H9 (cell line): Measurements from ENCODE around the gene KRT86. TPM values are rescaled to one million over a fixed set of nuclear protein-coding genes. Genes with fewer than 3 reads are reported as not detected.

Experiments used
- DNase-seq: peaks from one replicate; pipeline ENCODE4 v3.0.0-alpha.2; 2017
- H2AFZ ChIP-seq: one replicate; pipeline ENCODE4 v1.6.1; 2013; ENCODE audit warnings: mild to moderate bottlenecking, low read length, control low read depth, moderate library complexity
- H2AK5ac ChIP-seq: 2 replicates; pipeline ENCODE4 v1.6.1; 2013; ENCODE audit warnings: low read length, control low read depth, mixed read lengths; ENCODE audit not compliant: insufficient read length
- H2BK120ac ChIP-seq: one replicate; pipeline ENCODE4 v1.6.1; 2013; ENCODE audit warnings: low read depth, mild to moderate bottlenecking, low read length, control low read depth, inconsistent platforms; ENCODE audit not compliant: poor library complexity, severe bottlenecking
- H2BK12ac ChIP-seq: 2 replicates; pipeline ENCODE4 v1.6.1; 2013; ENCODE audit warnings: low read length, control low read depth, mixed read lengths, low read depth; ENCODE audit not compliant: insufficient read length
- H2BK15ac ChIP-seq: 2 replicates; pipeline ENCODE4 v1.6.1; 2013; ENCODE audit warnings: low read depth, low read length, control low read depth
- H2BK20ac ChIP-seq: one replicate; pipeline ENCODE4 v1.6.1; 2013; ENCODE audit warnings: low read depth, mild to moderate bottlenecking, low read length, control low read depth, inconsistent platforms; ENCODE audit not compliant: poor library complexity, severe bottlenecking
- H2BK5ac ChIP-seq: 2 replicates; pipeline ENCODE4 v1.6.1; 2013; ENCODE audit warnings: low read length, control low read depth, mixed read lengths; ENCODE audit not compliant: insufficient read length
- H3K14ac ChIP-seq: 2 replicates; pipeline ENCODE4 v1.6.1; 2013; ENCODE audit warnings: low read length, control low read depth; ENCODE audit not compliant: insufficient read depth
- H3K18ac ChIP-seq: 2 replicates; pipeline ENCODE4 v1.6.1; 2013; ENCODE audit warnings: low read depth, mild to moderate bottlenecking, mixed read lengths, low read length, control low read depth; ENCODE audit not compliant: insufficient read length
- H3K23ac ChIP-seq: 2 replicates; pipeline ENCODE4 v1.6.1; 2013; ENCODE audit warnings: low read length, control low read depth, mixed read lengths, low read depth; ENCODE audit not compliant: insufficient read length
- H3K23me2 ChIP-seq: 2 replicates; pipeline ENCODE4 v1.6.1; 2013; ENCODE audit warnings: low read depth, mild to moderate bottlenecking, mixed read lengths, low read length, control low read depth; ENCODE audit not compliant: insufficient read length, poor library complexity, severe bottlenecking
- H3K27ac ChIP-seq: 2 replicates; pipeline ENCODE4 v1.5.1; 2013; ENCODE audit warnings: low read length, control low read depth, mixed read lengths, low read depth; ENCODE audit not compliant: insufficient read length
- H3K27me3 ChIP-seq: 2 replicates; pipeline ENCODE4 v1.6.1; 2013; ENCODE audit warnings: low read length, control low read depth, inconsistent platforms; ENCODE audit not compliant: insufficient read depth
- H3K4ac ChIP-seq: 2 replicates; pipeline ENCODE4 v1.6.1; 2013; ENCODE audit warnings: low read depth, mild to moderate bottlenecking, control low read depth, inconsistent platforms, low read length, moderate library complexity
- H3K4me1 ChIP-seq: 2 replicates; pipeline ENCODE4 v1.6.1; 2013; ENCODE audit warnings: low read length, control low read depth, inconsistent platforms; ENCODE audit not compliant: insufficient read depth
- H3K4me2 ChIP-seq: 2 replicates; pipeline ENCODE4 v1.6.1; 2013; ENCODE audit warnings: low read length, control low read depth, mixed read lengths; ENCODE audit not compliant: insufficient read length, insufficient read depth
- H3K56ac ChIP-seq: 2 replicates; pipeline ENCODE4 v1.6.1; 2013; ENCODE audit warnings: low read depth, mild to moderate bottlenecking, mixed read lengths, low read length, control low read depth; ENCODE audit not compliant: insufficient read length
- H3K79me1 ChIP-seq: 2 replicates; pipeline ENCODE4 v1.6.1; 2013; ENCODE audit warnings: low read depth, mild to moderate bottlenecking, moderate library complexity, low read length, control low read depth, inconsistent platforms; ENCODE audit not compliant: insufficient read depth, poor library complexity, severe bottlenecking
- H3K79me2 ChIP-seq: 2 replicates; pipeline ENCODE4 v1.6.1; 2013; ENCODE audit warnings: low read length, control low read depth, inconsistent platforms; ENCODE audit not compliant: insufficient read depth
- H3K9ac ChIP-seq: 2 replicates; pipeline ENCODE4 v1.6.1; 2013; ENCODE audit warnings: low read length, control low read depth, mixed read lengths; ENCODE audit not compliant: insufficient read length; ENCODE audit errors: extremely low read depth
- H3K9me3 ChIP-seq: one replicate; pipeline ENCODE4 v1.6.1; 2013; ENCODE audit warnings: low read depth, low read length, inconsistent platforms; ENCODE audit not compliant: control insufficient read depth
- H3T11ph ChIP-seq: one replicate; pipeline ENCODE4 v1.6.1; 2013; ENCODE audit warnings: mild to moderate bottlenecking, low read length, control low read depth, inconsistent platforms
- H4K20me1 ChIP-seq: one replicate; pipeline ENCODE4 v1.6.1; 2013; ENCODE audit not compliant: control insufficient read depth, insufficient read length, insufficient read depth
- H4K5ac ChIP-seq: 2 replicates; pipeline ENCODE4 v1.6.1; 2013; ENCODE audit warnings: low read depth, mild to moderate bottlenecking, mixed read lengths, low read length, control low read depth; ENCODE audit not compliant: insufficient read length
- H4K8ac ChIP-seq: replicated peaks from 2 replicates; pipeline ENCODE4 v1.6.1; 2013; ENCODE audit warnings: low read length, control low read depth, mixed read lengths, low read depth; ENCODE audit not compliant: insufficient read length
- H4K91ac ChIP-seq: 2 replicates; pipeline ENCODE4 v1.6.1; 2013; ENCODE audit warnings: low read depth, mild to moderate bottlenecking, moderate library complexity, mixed read lengths, low read length, control low read depth; ENCODE audit not compliant: insufficient read length
- H3K27ac Mint-ChIP-seq, 3 experiments: 2 replicates in 2 of 3; 3 replicates in 1 of 3; pipeline ENCODE4 v1.8.0; 2020 to 2021; ENCODE audit warnings: mixed read lengths in 3 of 3, mild to moderate bottlenecking in 1 of 3, moderate library complexity in 1 of 3
- H3K27me3 Mint-ChIP-seq: 2 replicates; pipeline ENCODE4 v1.8.0; 2021; ENCODE audit warnings: low read depth, mild to moderate bottlenecking, moderate library complexity, mixed read lengths
- H3K36me3 Mint-ChIP-seq, 3 experiments: 2 replicates in 2 of 3; 3 replicates in 1 of 3; pipeline ENCODE4 v1.8.0; 2020 to 2021; ENCODE audit warnings: low read depth in 3 of 3, mixed read lengths in 3 of 3; ENCODE audit not compliant: insufficient read depth in 1 of 3
- H3K4me1 Mint-ChIP-seq, 2 experiments: 2 replicates each; pipeline ENCODE4 v1.8.0; 2020; ENCODE audit warnings: mixed read lengths in 2 of 2
- H3K4me3 Mint-ChIP-seq, 2 experiments: 2 replicates in 1 of 2; 3 replicates in 1 of 2; pipeline ENCODE4 v1.8.0; 2020 to 2021; ENCODE audit warnings: mild to moderate bottlenecking in 2 of 2, mixed read lengths in 2 of 2, moderate library complexity in 1 of 2
- H3K9me3 Mint-ChIP-seq, 2 experiments: 2 replicates in 1 of 2; 3 replicates in 1 of 2; pipeline ENCODE4 v1.8.0; 2020; ENCODE audit warnings: mild to moderate bottlenecking in 2 of 2, mixed read lengths in 2 of 2, moderate library complexity in 1 of 2
- WGBS: extraction: QIAGEN DNeasy Blood & Tissue Kit; methylation state at CpG from one replicate; pipeline ENCODE4 v1.1.7; 2013; ENCODE audit warnings: missing lambda C conversion rate, low lambda C conversion rate, mixed read lengths; ENCODE audit not compliant: insufficient read length; ENCODE audit errors: extremely low coverage; 5-methylcytosine and 5-hydroxymethylcytosine counted together
- total RNA-seq: library from RNA; stranded (reverse); gene quantifications from 2 replicates; pipeline ENCODE4 v1.2.1, GENCODE V29; 2021
- TF ChIP-seq, protein P1 (sequence below): fragments of 200-600 bp; sonication (generic); conservative IDR thresholded peaks from 3 replicates; pipeline ENCODE4 v1.8.0; 2021; ENCODE audit warnings: antibody characterized with exemption, mild to moderate bottlenecking

Gene KRT86
- total RNA-seq, 1 experiment from 2014 or later, result not detected

DNA sequence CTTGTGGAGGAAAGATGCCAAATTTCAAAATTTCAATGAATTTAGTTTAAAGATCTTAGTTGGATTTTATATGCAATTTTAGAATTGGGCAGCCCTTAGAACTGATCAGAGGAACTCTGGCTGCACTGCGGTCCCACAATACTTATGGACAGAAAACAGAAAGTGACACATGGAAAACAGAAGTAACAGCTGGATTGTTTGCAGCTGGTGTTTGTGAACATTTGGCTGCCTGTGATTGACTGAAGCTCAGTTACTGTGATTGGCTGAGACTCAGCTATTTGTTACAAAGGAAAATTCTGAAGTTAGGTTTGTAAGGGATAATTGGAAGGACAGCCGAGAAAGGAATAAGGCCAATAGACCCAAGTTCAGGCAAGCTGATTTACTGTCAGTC, 10.0 kb upstream of the KRT86 start:
- DNase-seq, result no peak
- Mint-ChIP-seq H3K27ac (no peak overlapping the region), H3K4me3 (no peak overlapping the region), H3K4me1 (peaks cover 19 to 21% of the 10 kb centered on the region in 2 experiments), H3K27me3 (peaks cover 47% of the 10 kb centered on the region), H3K9me3 (peaks cover 11 to 23% of the 10 kb centered on the region in 2 experiments; a peak in 4 of 5 replicates), H3K36me3 (peaks cover 0 to 22% (median 5%) of the 10 kb centered on the region in 3 experiments; a peak in 2 of 7 replicates)
- H3K27ac ChIP-seq, result no peak overlapping the region
- no CpG with 5 or more reads among the region's 2 CpGs for WGBS
- H3K79me1 ChIP-seq, result no peaks in the 10 kb centered on the region
- no peak overlapping the region for H2BK20ac ChIP-seq
- H2AK5ac ChIP-seq, result no peak overlapping the region
- H2BK5ac ChIP-seq, result no peak overlapping the region
- H4K91ac ChIP-seq, result no peak overlapping the region
- no peaks in the 10 kb centered on the region for H3K4me1 ChIP-seq
- TF ChIP-seq, protein P1, sequence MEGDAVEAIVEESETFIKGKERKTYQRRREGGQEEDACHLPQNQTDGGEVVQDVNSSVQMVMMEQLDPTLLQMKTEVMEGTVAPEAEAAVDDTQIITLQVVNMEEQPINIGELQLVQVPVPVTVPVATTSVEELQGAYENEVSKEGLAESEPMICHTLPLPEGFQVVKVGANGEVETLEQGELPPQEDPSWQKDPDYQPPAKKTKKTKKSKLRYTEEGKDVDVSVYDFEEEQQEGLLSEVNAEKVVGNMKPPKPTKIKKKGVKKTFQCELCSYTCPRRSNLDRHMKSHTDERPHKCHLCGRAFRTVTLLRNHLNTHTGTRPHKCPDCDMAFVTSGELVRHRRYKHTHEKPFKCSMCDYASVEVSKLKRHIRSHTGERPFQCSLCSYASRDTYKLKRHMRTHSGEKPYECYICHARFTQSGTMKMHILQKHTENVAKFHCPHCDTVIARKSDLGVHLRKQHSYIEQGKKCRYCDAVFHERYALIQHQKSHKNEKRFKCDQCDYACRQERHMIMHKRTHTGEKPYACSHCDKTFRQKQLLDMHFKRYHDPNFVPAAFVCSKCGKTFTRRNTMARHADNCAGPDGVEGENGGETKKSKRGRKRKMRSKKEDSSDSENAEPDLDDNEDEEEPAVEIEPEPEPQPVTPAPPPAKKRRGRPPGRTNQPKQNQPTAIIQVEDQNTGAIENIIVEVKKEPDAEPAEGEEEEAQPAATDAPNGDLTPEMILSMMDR, result no peak
- no peaks in the 10 kb centered on the region for H3K27me3 ChIP-seq
- H3K56ac ChIP-seq, result no peak overlapping the region
- H3K18ac ChIP-seq, result no peak overlapping the region
- no peaks in the 10 kb centered on the region for H3K79me2 ChIP-seq
- no peak overlapping the region for H3K23ac ChIP-seq
- no peak overlapping the region for H4K8ac ChIP-seq
- H3T11ph ChIP-seq, result no peak overlapping the region
- H3K4ac ChIP-seq, result no peak overlapping the region
- H3K14ac ChIP-seq, result no peak overlapping the region
- H2BK15ac ChIP-seq, result no peak overlapping the region
- H3K23me2 ChIP-seq, result no peaks in the 10 kb centered on the region
- no peaks in the 10 kb centered on the region for H3K9me3 ChIP-seq
- H3K9ac ChIP-seq, result no peak overlapping the region
- no peak overlapping the region for H2BK120ac ChIP-seq
- no peak overlapping the region for H4K5ac ChIP-seq
- H2AFZ ChIP-seq, result no peak overlapping the region
- H4K20me1 ChIP-seq, result no peaks in the 10 kb centered on the region
- no peak overlapping the region for H2BK12ac ChIP-seq
- H3K4me2 ChIP-seq, result no peak overlapping the region
